Bone marrow (tissue), 2 donors: Measurements from ENCODE around the gene PAPPA2.
"Not testable (repeated sequence)": the region's sequence is repeated elsewhere in the genome, so short reads cannot be mapped to it uniquely, and the experiment has no call there.

Experiments
- DNase-seq, 2 donors: peaks; one replicate each; lab custom pipeline; 2025; lab: John Stamatoyannopoulos, UW

The PAPPA2 gene

GRCh38 chr1:176693697-176694329 lies 230.8 kb downstream of the PAPPA2 start:
- DNase-seq: no peak

DNA sequence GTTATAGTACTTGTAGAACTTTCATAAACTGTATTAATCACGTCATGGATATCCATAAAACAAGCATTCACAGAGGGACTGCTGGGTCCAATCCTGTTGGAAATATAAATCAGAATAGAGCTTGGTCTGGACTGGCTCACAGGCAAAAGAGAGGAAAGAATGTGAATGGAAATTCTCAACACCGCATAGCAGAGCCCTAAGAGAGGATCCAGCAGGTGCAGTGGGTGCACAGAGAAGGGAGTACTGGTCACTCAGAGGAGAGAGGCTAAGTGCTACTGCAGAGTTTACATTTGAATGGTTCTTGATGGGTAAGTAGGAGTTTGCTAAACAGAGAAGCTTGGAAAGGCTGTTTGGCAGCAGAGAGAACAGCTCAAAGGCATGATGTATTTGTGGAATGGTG lies 231.7 kb downstream of the PAPPA2 start:
- no peak for DNase-seq

GRCh38 chr1:176696109-176696508 lies 233.1 kb downstream of the PAPPA2 start:
- DNase-seq: no peak

DNA sequence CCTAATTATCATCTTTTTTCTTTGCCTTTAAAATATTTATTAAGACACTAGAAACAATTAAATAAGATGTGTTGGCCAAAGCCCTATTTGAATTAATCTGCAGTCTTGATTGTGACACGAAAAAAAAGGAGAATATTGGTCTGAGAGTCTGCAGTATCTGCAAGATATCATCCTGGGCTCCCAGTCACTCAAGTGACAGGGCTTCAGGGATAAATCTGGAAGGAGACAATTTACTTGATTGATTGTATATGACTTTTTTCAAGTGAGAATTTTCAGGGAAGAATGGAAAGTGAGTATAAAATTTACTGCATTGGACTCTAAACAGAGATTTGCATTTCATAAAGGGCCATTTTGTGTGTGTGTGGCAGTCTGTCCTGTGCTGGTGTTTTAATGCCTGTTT lies 233.7 kb downstream of the PAPPA2 start:
- DNase-seq: no peak

DNA sequence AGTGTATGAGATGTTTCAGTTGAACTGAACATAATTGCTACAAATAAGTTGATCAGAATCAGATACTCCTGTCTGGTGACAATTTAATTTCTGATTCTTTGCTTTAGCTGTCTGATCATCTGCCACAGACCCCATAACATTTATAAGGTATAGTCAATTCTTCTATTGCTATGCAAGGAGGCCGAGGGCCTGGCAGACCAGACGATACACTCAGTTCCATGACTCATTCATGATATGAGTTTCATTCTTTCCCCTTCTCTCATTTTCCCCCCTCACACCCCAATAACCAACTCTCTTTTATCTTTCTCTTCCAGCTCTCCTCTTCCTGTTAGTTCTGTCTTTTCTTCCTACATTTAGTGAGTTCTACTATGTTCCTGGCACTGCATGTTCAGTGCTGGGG lies 236.8 kb downstream of the PAPPA2 start:
- no peak for DNase-seq

DNA sequence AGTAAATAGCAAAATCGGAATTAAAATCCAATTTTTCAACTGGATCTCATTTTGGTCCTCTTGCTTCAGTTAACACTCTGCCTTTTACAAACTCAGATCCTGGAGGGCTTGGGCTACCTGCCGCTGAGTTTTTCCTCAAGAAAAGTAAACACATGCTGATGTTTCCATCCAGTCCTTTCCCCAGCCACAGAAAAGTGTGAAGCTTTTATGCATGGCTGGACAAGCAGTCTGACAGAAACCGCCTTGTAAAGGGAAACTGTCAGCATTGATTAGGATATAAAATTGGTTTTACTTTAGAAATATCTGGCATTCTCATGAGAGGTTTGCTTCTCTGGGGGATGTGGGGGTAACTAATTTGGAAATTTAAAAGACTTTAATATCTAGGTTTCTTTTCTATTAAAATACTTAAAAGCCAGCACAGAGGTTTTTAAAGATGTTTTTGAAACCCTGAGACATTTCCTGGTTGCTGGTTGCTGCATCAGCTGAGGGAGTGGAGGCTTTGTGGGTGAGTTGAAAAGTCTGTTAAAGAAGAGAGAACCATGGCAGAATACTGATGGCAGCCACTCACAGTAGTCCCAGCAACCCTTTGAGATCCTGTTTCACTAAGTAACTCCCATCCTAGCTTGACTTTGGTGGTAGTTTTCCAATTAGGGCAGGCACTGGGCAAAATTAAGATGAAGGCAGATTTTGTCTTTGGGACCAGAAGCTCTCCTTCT lies 238.3 kb downstream of the PAPPA2 start:
- no peak for DNase-seq

DNA sequence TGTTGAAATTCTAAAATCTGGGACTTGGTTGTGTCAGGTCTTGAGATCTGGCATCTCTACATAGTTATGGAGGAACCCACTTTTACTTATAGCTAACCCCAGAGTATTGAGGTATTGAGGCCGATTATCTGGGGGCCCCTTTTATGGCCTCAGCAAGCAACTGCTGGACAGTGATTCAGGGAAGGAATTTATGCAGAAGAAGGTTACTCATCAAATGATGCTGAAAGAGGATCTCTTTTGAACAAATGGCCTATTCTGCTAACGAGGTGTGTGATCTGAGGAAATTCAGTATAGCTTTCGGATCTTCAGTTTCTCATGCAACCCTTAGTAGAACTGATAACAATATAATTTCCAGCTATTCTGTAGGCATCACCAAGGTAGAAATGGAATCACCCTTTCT lies 239.9 kb downstream of the PAPPA2 start:
- no peak for DNase-seq

GRCh38 chr1:176705585-176705984 lies 242.6 kb downstream of the PAPPA2 start:
- DNase-seq: no peak

DNA sequence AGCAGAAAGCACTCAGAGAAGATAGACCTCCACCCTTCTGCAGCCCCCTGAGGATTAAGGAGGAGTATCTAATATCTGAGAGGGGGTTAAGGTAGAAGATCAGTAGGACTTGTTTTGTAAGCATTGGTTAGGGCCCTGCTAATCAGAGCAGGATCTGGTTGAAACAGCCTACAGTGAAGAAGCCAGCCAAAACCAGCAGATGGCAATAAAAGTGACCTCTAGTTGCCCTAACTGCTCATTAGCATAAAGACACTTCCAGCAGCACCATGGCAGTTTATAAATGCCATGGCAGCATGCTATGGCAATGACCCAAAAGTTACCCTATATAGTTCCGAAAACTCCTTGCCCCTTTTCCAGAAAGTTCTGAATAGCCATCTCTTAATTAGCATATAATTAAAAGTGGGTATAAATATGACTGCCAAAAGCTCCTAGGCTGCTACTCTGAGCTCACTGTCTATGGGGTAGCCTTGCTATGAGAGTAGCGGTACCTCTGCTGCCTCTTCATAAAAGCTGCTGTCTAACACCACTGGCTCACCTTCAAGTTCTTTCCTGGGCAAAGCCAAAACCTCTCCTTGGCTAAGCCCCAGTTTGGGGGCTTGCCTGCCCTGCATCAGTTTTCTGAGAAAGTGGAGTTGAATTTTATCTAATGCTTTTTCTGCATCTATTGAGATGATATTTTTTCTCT lies 254.2 kb downstream of the PAPPA2 start:
- DNase-seq: no peak

DNA sequence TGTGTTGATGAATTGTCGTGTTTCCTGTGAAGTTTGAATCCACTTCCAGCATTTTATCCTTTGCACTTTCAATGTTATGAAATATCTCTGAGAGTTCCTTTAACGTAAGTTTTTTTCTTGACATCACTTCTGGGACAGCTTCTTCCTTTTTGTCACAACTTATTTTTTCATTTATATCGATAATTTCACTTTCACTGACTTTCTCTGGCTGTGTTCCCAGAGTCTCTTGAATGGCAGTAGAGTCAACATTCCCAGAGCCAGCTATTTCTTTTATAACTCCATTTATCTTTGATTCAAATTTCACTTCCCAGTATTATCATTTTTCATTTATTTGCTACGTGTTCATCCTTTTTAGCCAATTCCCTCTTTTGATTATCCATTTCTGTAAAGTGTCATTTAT lies 256.5 kb downstream of the PAPPA2 start:
- no peak for DNase-seq

DNA sequence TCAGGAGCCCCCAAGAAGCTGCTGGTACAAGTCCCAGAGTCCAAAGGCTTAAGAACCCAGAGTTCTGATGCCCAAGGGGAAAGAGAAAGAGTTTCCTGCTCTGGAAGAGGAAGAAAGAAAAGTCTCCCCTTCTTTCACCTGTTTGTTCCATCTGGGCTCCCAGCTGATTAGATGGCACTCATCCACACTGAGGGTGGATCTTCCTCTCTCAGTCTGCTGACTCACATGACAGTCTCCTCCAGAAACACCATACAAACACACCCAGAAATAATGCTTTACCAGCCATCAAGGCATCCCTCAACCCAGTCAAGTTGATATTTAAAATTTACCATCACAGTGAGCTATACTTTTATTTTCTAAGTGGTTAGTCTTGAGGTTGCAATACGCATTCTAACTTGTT lies 257.9 kb downstream of the PAPPA2 start:
- no peak for DNase-seq

- DNase-seq: no peak
Measured at GRCh38 chr1:176733661-176734060, 270.7 kb downstream of the PAPPA2 start.

DNA sequence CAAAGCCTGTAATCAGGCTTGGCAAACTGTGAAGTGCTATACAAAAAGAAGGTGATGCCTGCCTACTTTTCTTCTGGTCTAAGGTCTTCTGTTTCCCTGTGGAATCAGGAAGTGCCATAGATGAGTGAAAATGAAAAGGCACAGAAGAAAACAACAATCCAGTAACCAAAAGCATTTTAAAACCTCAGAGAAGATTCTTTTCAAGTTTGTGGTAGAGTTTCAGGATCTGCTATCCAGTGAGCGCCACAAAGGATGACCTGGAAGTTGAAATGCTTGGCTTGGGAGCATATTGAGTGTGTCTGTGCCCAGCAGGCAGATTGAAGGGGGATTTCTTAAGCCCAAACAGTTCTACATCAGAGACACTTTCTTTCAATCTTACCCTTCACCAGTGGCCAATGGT lies 272.2 kb downstream of the PAPPA2 start:
- DNase-seq: no peak

DNA sequence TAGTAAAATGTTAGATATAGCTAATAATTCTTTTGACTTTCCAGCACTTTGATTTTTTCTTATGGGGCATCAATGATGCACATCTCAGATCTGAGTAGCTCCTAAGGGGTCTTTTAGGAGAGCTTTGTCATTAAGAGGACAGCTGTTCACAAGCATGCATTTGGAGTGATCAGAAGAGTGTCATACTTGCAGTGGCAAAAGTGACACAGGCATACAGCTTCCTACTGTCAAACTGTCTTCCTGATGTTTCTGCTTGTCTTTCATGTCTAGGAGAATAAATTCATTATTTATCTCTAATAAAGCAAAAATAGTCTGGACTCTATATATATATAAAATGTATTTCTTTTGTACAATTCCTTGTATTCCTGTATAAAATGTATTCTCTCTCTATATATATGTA lies 273.0 kb downstream of the PAPPA2 start:
- no peak for DNase-seq

DNA sequence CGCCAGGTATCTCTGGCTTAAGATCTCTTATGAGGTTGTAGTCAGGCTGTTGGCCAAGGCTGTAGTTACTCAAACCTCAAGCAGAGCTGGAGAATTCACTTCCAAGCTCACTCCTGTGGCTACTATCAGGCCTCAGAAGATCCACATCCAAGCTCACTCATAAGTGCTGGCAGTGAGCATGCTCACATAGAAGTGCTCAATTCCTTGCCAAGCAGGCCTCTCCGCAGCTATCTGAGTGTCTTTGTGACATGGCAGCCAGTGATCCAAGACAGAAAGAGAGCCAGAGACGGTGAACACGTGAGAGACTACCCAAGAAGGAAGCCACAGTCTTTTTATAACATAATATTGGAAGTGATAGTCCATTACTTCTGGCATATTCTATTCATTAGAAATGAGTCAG lies 278.2 kb downstream of the PAPPA2 start:
- DNase-seq: no peak

GRCh38 chr1:176742322-176742721 lies 279.3 kb downstream of the PAPPA2 start:
- no peak for DNase-seq

DNA sequence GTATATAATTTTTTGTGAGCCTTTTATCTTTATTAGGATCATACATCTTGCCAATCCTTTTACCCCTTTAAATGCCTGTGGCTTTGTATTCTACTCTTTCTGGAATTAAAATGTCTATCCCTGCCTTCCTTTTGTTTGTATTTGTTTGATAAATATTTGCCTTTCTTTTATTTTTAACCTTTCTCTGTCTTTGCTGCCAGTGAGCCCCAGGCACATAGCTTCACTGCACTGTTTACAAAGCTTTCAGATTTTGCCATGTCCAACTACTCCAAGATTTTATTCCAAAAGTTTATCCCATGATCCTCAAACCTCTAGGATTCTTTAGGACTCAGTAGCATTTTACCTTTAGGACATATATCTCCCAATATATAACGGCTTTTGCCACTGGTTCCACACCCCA lies 281.2 kb downstream of the PAPPA2 start:
- DNase-seq: no peak

DNA sequence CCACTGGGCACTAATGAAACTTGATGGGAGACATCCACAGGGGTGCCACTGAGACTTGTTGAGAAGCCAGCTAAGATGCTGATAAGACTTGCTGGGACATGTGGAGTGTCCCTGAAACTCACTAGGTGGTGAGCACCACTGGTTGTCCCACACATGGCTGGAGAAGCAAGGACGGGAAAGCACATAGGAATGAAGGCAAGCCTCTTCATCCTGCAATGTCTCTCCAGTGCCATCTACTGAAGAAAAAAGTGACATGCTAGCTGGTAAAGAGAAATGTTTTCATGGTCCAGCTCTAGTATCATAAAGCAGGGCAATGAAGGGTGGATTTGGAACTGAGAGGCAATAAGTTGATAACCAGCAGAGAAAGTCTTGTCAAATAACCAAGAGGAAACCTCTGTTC lies 283.0 kb downstream of the PAPPA2 start:
- DNase-seq: no peak

GRCh38 chr1:176752505-176752904 lies 289.5 kb downstream of the PAPPA2 start:
- no peak for DNase-seq

DNA sequence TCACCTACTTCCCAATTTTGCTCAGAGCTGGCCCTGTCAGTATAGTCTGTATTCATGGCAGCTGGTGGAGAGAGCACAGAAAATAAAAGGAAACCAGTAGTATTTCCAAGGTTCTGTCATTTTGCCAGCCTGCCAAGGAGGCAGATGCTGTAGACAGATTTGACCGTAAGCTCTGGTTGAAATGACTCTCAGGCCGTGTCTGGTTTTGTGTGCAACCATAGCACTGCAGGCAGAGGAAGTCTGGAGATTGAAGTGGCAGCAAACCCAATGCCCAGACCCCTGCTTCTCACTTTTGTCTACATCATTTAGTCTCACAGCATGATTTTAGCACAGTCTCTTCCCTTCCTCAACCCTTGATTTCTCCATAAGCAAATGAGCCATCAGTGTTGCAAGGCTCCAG lies 291.7 kb downstream of the PAPPA2 start:
- DNase-seq: no peak

DNA sequence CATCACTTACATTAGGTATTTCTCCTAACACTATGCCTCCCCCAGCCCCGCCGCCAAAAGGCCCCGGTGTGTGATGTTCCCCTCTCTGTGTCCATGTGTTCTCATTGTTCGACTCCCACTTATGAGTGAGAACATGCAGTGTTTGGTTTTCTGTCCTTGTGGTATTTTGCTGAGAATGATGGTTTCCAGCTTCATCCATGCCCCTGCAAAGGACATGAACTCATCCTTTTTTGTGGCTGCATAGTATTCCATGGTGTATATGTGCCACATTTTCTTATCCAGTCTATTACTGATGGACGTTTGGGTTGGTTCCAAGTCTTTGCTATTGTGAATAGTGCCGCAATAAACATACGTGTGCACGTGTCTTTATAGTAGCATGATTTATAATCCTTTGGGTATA lies 293.8 kb downstream of the PAPPA2 start:
- DNase-seq: not testable (repeated sequence)

GRCh38 chr1:176765608-176766007 lies 302.6 kb downstream of the PAPPA2 start:
- no peak for DNase-seq

DNA sequence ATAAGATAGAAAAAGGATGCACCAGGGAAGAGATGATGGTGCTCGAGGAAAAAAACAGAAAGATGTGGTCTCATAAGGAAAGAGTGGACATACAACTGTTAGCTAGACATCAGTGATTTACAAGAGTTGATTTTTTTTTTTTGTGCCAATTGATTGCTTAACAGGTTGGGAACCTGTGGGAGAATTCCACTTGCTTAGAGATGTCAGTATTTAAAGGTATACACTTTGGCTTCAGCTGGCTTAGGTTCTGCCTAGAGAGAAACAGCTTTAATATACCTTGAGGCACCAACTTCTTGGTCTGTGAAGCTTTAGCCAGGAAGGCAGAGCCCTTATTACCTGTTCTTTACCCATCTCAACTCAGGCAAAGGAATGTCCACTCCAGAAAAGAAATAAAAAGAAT lies 303.8 kb downstream of the PAPPA2 start:
- no peak for DNase-seq
